GM18861 (cell line): ENCODE measurements around the gene POLR2J.
"Not testable (repeated sequence)": the region's sequence is repeated elsewhere in the genome, so short reads cannot be mapped to it uniquely, and the experiment has no call there.

ENCODE experiments used
- ATAC-seq: cut with Tn5 transposase; IDR thresholded peaks from one replicate; pipeline ENCODE4 v1.9.1; 2021; ENCODE audit not compliant: unreplicated experiment

The POLR2J gene

GRCh38 chr7:102496861-102497260 lies 18.1 kb upstream of the POLR2J start:
- ATAC-seq: not testable (repeated sequence)

GRCh38 chr7:102494473-102495149 lies 15.9 kb upstream of the POLR2J start:
- ATAC-seq: peak; percentile 72

- ATAC-seq: not testable (repeated sequence)
Observed at GRCh38 chr7:102494026-102494425, 15.3 kb upstream of the POLR2J start.

GRCh38 chr7:102493220-102493935 lies 14.7 kb upstream of the POLR2J start:
- not testable (repeated sequence) for ATAC-seq

GRCh38 chr7:102490529-102491075 lies 11.9 kb upstream of the POLR2J start:
- not testable (repeated sequence) for ATAC-seq

- ATAC-seq: not testable (repeated sequence)
Observed at GRCh38 chr7:102484317-102484716, 5.6 kb upstream of the POLR2J start.

- not testable (repeated sequence) for ATAC-seq
Observed at GRCh38 chr7:102481962-102482361, 3.2 kb upstream of the POLR2J start.

- not testable (repeated sequence) for ATAC-seq
Observed at GRCh38 chr7:102479982-102480637, 1.4 kb upstream of the POLR2J start.

- peak; percentile 30 for ATAC-seq
Observed at GRCh38 chr7:102479209-102479584, 475 bp upstream of the POLR2J start.

- ATAC-seq: not testable (repeated sequence)
Observed at GRCh38 chr7:102474736-102475435, 3.8 kb downstream of the POLR2J start.

GRCh38 chr7:102474116-102474515 lies 4.6 kb downstream of the POLR2J start:
- not testable (repeated sequence) for ATAC-seq

GRCh38 chr7:102473271-102473991 lies 5.3 kb downstream of the POLR2J start:
- ATAC-seq: no peak

- ATAC-seq: no peak
Observed at GRCh38 chr7:102472126-102473041, 6.3 kb downstream of the POLR2J start.

- ATAC-seq: no peak
Observed at GRCh38 chr7:102471791-102472125, 7.0 kb downstream of the POLR2J start.

- no peak for ATAC-seq
Observed at GRCh38 chr7:102469972-102470825, 8.5 kb downstream of the POLR2J start.

GRCh38 chr7:102469351-102469971 lies 9.3 kb downstream of the POLR2J start:
- ATAC-seq: no peak

- no peak for ATAC-seq
Observed at GRCh38 chr7:102468478-102469350, 10.0 kb downstream of the POLR2J start.
